SU-DHL-6 (cell line): ENCODE data around the gene TRIM38.

Experiments
- H2AFZ ChIP-seq: fragments of 200-600 bp; sonication (generic); 2 replicates; pipeline ENCODE4 v1.6.1; 2014; ENCODE audit warnings: low read depth, mild to moderate bottlenecking, moderate library complexity, mixed read lengths, antibody characterized with exemption, low read length; ENCODE audit not compliant: severe bottlenecking
- H3F3A ChIP-seq: fragments of 200-600 bp; shearing (Covaris generic); 2 replicates; pipeline ENCODE4 v1.6.0; 2016; ENCODE audit warnings: antibody characterized with exemption, mild to moderate bottlenecking; ENCODE audit not compliant: insufficient read depth
- H3K27ac ChIP-seq: fragments of 200-600 bp; sonication (generic); 2 replicates; pipeline ENCODE4 v1.5.1; 2016; ENCODE audit warnings: low read depth, mild to moderate bottlenecking, low read length, moderate library complexity, mixed read lengths
- H3K27me3 ChIP-seq: fragments of 200-600 bp; sonication (generic), shearing (Covaris generic); 2 replicates; pipeline ENCODE4 v1.6.0; 2014; ENCODE audit warnings: mild to moderate bottlenecking, low read length
- H3K36me3 ChIP-seq: fragments of 200-600 bp; sonication (generic); 2 replicates; pipeline ENCODE4 v1.6.1; 2014; ENCODE audit warnings: mild to moderate bottlenecking, low read length, mixed read lengths
- H3K4me2 ChIP-seq: fragments of 300-600, 200-600 bp; shearing (Covaris generic), sonication (generic); 2 replicates; pipeline ENCODE4 v1.6.0; 2014; ENCODE audit warnings: low read length, low read depth, mild to moderate bottlenecking; ENCODE audit not compliant: poor library complexity, severe bottlenecking
- H3K4me3 ChIP-seq: fragments of 200-600 bp; sonication (generic); 2 replicates; pipeline ENCODE4 v1.5.1; 2014; ENCODE audit warnings: antibody characterized with exemption, low read length, mild to moderate bottlenecking, mixed read lengths; ENCODE audit not compliant: insufficient read depth, poor library complexity, severe bottlenecking
- H3K79me2 ChIP-seq: fragments of 200-600 bp; sonication (generic); 2 replicates; pipeline ENCODE4 v1.6.1; 2014; ENCODE audit warnings: mild to moderate bottlenecking, low read length, moderate library complexity; ENCODE audit not compliant: insufficient read depth
- H3K9ac ChIP-seq: fragments of 200-600 bp; sonication (generic); 2 replicates; pipeline ENCODE4 v1.7.0; 2014; ENCODE audit warnings: mild to moderate bottlenecking, low read length
- H3K9me2 ChIP-seq: fragments of 200-600 bp; sonication (generic); replicated peaks from 2 replicates; pipeline ENCODE4 v1.6.1; 2014; ENCODE audit warnings: low read length; ENCODE audit not compliant: insufficient read depth
- H3K9me3 ChIP-seq: fragments of 200-600 bp; sonication (generic); 2 replicates; pipeline ENCODE4 v1.6.1; 2014; ENCODE audit warnings: low read length, mixed read lengths; ENCODE audit not compliant: insufficient read depth
- H4K20me1 ChIP-seq: fragments of 200-600 bp; sonication (generic); 2 replicates; pipeline ENCODE4 v1.6.1; 2014; ENCODE audit warnings: low read depth, mild to moderate bottlenecking, antibody characterized with exemption, low read length, moderate library complexity, mixed read lengths
- CTCF ChIP-seq: fragments of 200-600 bp; sonication (generic); IDR thresholded peaks from one replicate; pipeline ENCODE4 v1.5.1; 2017; ENCODE audit warnings: antibody characterized with exemption, mild to moderate bottlenecking, low read length, moderate library complexity; ENCODE audit not compliant: insufficient read depth, poor library complexity, severe bottlenecking
- EZH2phosphoT487 ChIP-seq: fragments of 200-600 bp; sonication (generic), shearing (Covaris generic); conservative IDR thresholded peaks from 2 replicates; pipeline ENCODE4 v1.6.1; 2018; ENCODE audit warnings: mild to moderate bottlenecking, antibody characterized with exemption, low read length, moderate library complexity, mixed read lengths

TRIM38 gene

GRCh38 chr6:25987845-25988244 lies 25.2 kb downstream of the TRIM38 start:
- no peak overlapping the region for H3K4me3 ChIP-seq
- no peaks in the 10 kb centered on the region for H3K79me2 ChIP-seq
- H2AFZ ChIP-seq, result no peak overlapping the region
- H3K9me2 ChIP-seq, result no peaks in the 10 kb centered on the region
- peaks cover 26% of the 10 kb centered on the region; the same call in 1 of the 2 replicates for H3K36me3 ChIP-seq
- H3K4me2 ChIP-seq, result no peak overlapping the region
- H3F3A ChIP-seq, result peaks cover 55% of the 10 kb centered on the region
- no peak overlapping the region for H3K9ac ChIP-seq
- TF ChIP-seq CTCF, result no peak
- TF ChIP-seq EZH2phosphoT487, result no peak
- no peak overlapping the region for H3K27ac ChIP-seq
- H4K20me1 ChIP-seq, result no peaks in the 10 kb centered on the region
- H3K27me3 ChIP-seq, result no peaks in the 10 kb centered on the region
- H3K9me3 ChIP-seq, result no peaks in the 10 kb centered on the region

GRCh38 chr6:25990172-25990873 lies 27.7 kb downstream of the TRIM38 start:
- peaks cover 3% of the 10 kb centered on the region; the same call in 1 of the 2 replicates for H3K36me3 ChIP-seq
- H3K9me2 ChIP-seq, result no peaks in the 10 kb centered on the region
- H3K4me2 ChIP-seq, result no peak overlapping the region
- no peaks in the 10 kb centered on the region for H3K9me3 ChIP-seq
- H3K27ac ChIP-seq, result peak overlapping the region; percentile 78; the same call in 1 of the 2 replicates
- H2AFZ ChIP-seq, result no peak overlapping the region
- no peaks in the 10 kb centered on the region for H4K20me1 ChIP-seq
- peaks cover 14% of the 10 kb centered on the region; the same call in 1 of the 2 replicates for H3K79me2 ChIP-seq
- H3K9ac ChIP-seq, result no peak overlapping the region
- no peak for TF ChIP-seq CTCF
- no peak for TF ChIP-seq EZH2phosphoT487
- peaks cover 70% of the 10 kb centered on the region for H3F3A ChIP-seq
- no peaks in the 10 kb centered on the region for H3K27me3 ChIP-seq
- no peak overlapping the region for H3K4me3 ChIP-seq

GRCh38 chr6:25991785-25992412 lies 29.3 kb downstream of the TRIM38 start:
- TF ChIP-seq EZH2phosphoT487, result no peak
- no peak for TF ChIP-seq CTCF
- no peaks in the 10 kb centered on the region for H4K20me1 ChIP-seq
- no peaks in the 10 kb centered on the region for H3K9me3 ChIP-seq
- peak overlapping the region; percentile 69 for H3K4me2 ChIP-seq
- peak overlapping the region; percentile 72 for H3K9ac ChIP-seq
- H2AFZ ChIP-seq, result peak overlapping the region; percentile 20
- H3K4me3 ChIP-seq, result peak overlapping the region; percentile 52
- H3K36me3 ChIP-seq, result no peaks in the 10 kb centered on the region
- H3K79me2 ChIP-seq, result peaks cover 15% of the 10 kb centered on the region; the same call in 1 of the 2 replicates
- H3K27ac ChIP-seq, result peak overlapping the region; percentile 78
- no peaks in the 10 kb centered on the region for H3K9me2 ChIP-seq
- no peaks in the 10 kb centered on the region for H3K27me3 ChIP-seq
- H3F3A ChIP-seq, result peaks cover 64% of the 10 kb centered on the region
